Measurements from ENCODE around the gene TGM4.
"Not testable (repeated sequence)": the region's sequence is repeated elsewhere in the genome, so short reads cannot be mapped to it uniquely, and the experiment has no call there.

The TGM4 gene

DNA sequence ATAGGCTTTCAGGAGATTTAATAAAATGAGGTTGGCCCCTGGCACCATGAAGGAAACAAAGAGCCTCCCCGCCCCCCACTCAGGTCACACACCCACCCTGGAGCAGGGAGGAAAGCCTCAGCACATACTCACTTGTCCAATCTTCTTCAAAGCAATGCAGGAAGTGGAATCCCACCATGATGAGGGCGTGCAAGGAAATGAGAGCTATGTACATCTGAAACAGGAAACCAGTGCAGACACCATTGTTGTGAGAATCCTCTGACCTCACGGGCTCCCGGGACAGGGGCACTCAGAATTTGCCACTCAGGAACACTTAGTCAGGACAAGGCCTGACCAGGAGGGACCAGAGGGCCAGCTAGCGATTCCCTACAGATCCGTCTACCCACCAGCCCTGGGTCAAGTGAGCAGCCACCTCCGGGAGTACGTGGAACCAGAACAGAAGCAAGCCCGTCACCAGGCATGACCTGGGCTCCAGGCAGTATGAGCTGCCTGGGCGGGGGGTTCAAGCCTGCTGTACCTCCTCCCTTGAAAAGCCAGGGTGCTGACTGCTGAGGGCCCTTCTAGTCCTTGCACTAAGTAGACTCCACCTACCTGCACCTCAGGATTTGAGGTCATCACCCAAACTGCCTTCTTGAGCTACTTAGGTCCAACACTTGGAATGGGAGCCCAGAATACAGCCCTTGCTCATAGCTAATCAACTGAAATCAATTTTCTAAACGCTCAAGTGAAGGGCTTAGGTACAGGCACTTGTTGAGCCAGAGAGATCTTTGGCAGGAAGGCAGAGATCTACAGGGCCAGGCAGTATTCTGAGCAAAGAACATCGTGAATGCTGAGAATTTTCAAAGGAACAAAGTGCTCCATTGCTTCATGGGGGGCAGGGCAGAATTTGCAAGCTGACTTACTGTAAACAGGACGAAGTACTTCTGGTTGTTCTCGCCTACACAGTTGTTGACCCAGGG is 58.9 kb downstream of the TGM4 start:
- Mint-ChIP-seq H3K27ac (peak overlapping the region in 1 of 3 experiments; percentile 54), H3K9me3 (no peaks in the 10 kb centered on the region), H3K27me3 (ENCODE audit: low read depth) (no peaks in the 10 kb centered on the region), H3K4me1 (no peaks in the 10 kb centered on the region), H3K36me3 (ENCODE audit: low read depth) (peaks cover 43% of the 10 kb centered on the region), H3K4me3 (no peak overlapping the region)
- TF ChIP-seq, protein P1, sequence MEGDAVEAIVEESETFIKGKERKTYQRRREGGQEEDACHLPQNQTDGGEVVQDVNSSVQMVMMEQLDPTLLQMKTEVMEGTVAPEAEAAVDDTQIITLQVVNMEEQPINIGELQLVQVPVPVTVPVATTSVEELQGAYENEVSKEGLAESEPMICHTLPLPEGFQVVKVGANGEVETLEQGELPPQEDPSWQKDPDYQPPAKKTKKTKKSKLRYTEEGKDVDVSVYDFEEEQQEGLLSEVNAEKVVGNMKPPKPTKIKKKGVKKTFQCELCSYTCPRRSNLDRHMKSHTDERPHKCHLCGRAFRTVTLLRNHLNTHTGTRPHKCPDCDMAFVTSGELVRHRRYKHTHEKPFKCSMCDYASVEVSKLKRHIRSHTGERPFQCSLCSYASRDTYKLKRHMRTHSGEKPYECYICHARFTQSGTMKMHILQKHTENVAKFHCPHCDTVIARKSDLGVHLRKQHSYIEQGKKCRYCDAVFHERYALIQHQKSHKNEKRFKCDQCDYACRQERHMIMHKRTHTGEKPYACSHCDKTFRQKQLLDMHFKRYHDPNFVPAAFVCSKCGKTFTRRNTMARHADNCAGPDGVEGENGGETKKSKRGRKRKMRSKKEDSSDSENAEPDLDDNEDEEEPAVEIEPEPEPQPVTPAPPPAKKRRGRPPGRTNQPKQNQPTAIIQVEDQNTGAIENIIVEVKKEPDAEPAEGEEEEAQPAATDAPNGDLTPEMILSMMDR (IDR thresholded peaks at IDR 0.05; ENCODE audit: unreplicated experiment in 3 of 3) = no peak

DNA sequence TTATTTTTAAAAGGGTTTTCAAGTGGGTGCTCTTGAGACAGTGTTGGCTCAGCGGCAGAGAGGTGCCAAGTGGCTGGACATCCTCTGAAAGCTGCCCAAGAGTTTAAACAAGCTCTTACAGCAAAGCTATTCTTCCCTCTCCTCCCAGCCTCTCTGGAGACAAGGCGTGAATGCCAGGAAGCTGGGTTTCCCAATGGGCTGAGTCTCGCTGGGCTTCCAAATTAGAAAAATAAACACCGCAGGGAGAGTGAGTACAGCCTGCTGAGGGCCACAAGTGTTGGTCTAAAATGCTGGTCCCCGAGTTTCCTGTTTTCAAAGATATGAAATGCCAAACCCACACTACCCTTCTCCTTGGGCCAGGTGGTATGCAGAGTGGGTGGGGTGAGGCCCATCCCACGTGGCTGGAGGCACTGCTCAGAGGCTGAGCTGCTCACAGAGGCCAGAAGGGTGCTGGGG is 65.2 kb downstream of the TGM4 start:
- H3K9me3 Mint-ChIP-seq = no peaks in the 10 kb centered on the region
- H3K27ac Mint-ChIP-seq = no peak overlapping the region
- TF ChIP-seq, protein P1 (IDR thresholded peaks at IDR 0.05; ENCODE audit: unreplicated experiment in 3 of 3) = no peak
- no peaks in the 10 kb centered on the region for H3K27me3 Mint-ChIP-seq (ENCODE audit: low read depth)
- H3K36me3 Mint-ChIP-seq (ENCODE audit: low read depth) = peaks cover 59% of the 10 kb centered on the region
- H3K4me3 Mint-ChIP-seq = no peak overlapping the region
- no peaks in the 10 kb centered on the region for H3K4me1 Mint-ChIP-seq

DNA sequence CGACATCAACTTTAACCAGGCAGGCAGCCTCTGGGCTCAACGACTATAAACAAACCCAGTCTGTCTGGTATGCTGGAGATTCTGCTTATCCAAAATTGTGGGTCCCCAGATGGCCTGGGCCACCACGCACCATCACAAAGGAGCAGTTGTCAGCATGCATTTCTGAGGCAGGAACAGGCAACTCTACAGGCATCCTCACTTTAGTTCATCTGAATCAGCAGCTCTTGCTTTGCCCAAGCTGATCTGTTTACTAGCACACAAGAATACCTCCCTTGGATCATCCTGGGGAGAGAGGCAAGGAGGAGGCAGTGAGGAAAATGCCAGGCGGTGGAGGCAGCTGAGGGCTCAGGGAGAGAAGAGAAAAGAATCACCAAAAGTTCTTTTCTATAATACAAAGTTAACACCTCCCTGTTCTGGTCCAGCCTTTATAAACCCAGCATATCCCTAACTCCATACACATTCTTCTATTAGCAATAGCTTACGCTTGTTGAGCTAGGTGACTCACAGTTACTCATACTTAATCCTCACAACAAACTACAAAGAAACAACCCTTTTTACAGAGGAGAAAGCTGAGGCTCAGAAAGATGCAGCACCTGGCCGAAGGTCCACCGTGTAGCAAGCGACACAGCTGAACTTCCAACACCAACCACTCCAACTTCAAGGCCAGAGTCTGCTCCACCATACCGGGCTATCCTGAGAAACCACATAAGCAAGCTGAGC is 68.0 kb downstream of the TGM4 start:
- Mint-ChIP-seq H3K4me1 (no peaks in the 10 kb centered on the region), H3K4me3 (no peak overlapping the region), H3K9me3 (no peaks in the 10 kb centered on the region), H3K27ac (no peak overlapping the region), H3K27me3 (ENCODE audit: low read depth) (no peaks in the 10 kb centered on the region), H3K36me3 (ENCODE audit: low read depth) (peaks cover 46% of the 10 kb centered on the region)
- TF ChIP-seq, protein P1 (IDR thresholded peaks at IDR 0.05; ENCODE audit: unreplicated experiment in 3 of 3) = no peak

DNA sequence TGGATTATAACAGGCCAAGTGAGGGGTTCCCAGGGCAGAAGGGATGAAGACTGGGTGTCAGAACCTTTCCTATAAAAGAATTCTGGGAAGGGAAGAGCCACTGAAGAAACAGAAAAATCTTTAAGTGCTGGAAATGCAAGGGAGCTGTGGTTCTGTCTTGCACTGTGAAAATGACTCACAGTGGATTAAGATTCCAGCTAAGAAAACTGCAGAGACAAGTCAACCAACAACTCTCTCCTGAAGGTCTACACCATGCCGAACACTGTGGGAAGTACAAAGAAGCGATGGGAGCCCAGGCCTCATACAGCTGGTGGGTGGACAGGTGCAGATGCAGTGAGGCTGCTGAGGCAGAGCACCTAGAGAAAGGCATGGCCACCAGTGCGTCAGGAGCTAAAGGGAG is 73.8 kb downstream of the TGM4 start:
- no peak overlapping the region for H3K4me3 Mint-ChIP-seq
- H3K9me3 Mint-ChIP-seq = no peaks in the 10 kb centered on the region
- no peaks in the 10 kb centered on the region for H3K27me3 Mint-ChIP-seq (ENCODE audit: low read depth)
- no peak overlapping the region for H3K27ac Mint-ChIP-seq
- peaks cover 6% of the 10 kb centered on the region for H3K36me3 Mint-ChIP-seq (ENCODE audit: low read depth)
- no peaks in the 10 kb centered on the region for H3K4me1 Mint-ChIP-seq
- TF ChIP-seq, protein P1 (IDR thresholded peaks at IDR 0.05; ENCODE audit: unreplicated experiment in 3 of 3) = no peak

DNA sequence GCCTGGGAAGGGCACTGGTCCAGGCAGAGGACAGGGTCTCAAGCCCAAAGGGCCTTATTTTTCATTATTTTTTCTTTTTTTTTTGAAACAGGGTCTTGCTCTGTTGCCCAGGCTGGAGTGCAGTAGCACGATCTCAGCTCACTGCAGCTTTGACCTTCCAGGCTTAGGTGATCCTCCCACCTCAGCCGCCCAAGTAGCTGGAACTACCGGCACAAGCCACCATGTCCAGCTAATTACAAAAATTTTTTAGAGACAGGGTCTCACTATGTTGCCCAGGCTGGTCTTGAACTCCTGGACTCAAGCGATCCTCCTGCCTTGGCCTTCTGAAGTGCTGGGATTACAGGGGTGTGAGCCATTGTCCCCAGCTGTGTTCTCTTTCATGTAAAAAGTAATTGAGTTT is 75.4 kb downstream of the TGM4 start:
- H3K27me3 Mint-ChIP-seq (ENCODE audit: low read depth); H3K4me3 Mint-ChIP-seq; H3K36me3 Mint-ChIP-seq (ENCODE audit: low read depth); H3K27ac Mint-ChIP-seq; H3K9me3 Mint-ChIP-seq; H3K4me1 Mint-ChIP-seq: not testable (repeated sequence)

DNA sequence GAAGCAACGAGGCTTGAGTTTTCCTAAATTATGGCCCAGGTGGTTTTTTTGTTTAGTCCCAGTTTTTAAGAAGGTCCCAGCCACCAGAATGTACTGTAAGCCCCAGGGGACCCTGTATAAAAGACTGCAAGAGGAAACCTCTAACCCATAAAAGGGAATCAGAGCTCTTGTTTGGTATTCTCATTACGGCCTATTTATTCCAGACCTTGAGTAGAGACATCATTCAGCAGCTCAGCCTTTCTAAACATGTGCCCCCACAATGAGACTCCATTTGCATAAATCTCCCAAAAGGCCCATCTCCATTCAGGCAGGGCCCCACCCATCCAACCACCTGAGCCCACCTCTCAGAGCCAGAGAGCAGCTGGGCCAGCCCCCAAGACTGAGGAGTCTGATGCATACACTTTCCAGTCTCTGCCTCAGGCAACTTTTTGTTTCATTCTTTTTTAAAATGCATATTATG is 75.9 kb downstream of the TGM4 start:
- Mint-ChIP-seq H3K9me3 (no peaks in the 10 kb centered on the region), H3K27ac (no peak overlapping the region), H3K36me3 (ENCODE audit: low read depth) (no peaks in the 10 kb centered on the region), H3K27me3 (ENCODE audit: low read depth) (no peaks in the 10 kb centered on the region), H3K4me1 (no peaks in the 10 kb centered on the region), H3K4me3 (no peak overlapping the region)
- TF ChIP-seq, protein P1 (IDR thresholded peaks at IDR 0.05; ENCODE audit: unreplicated experiment in 3 of 3) = no peak

Data from nephron (organoid).